DOHH2 (cell line): ENCODE measurements around the gene C16orf90.

Experiments used
- H3F3A ChIP-seq: fragments of 200-600 bp; sonication (generic), shearing (Covaris generic); 2 replicates; pipeline ENCODE4 v1.6.0; 2016; ENCODE audit warnings: antibody characterized with exemption, mild to moderate bottlenecking; ENCODE audit not compliant: control insufficient read depth, insufficient read depth
- H3K27ac ChIP-seq: fragments of 200-600 bp; sonication (generic); 2 replicates; pipeline ENCODE4 v1.5.1; 2014; ENCODE audit warnings: low read depth, mild to moderate bottlenecking, low read length, moderate library complexity
- H3K27me3 ChIP-seq: fragments of 200-600 bp; sonication (generic); 2 replicates; pipeline ENCODE4 v1.6.1; 2014; ENCODE audit warnings: mild to moderate bottlenecking, low read length, mixed read lengths; ENCODE audit not compliant: control insufficient read depth
- H3K36me3 ChIP-seq: fragments of 200-600 bp; sonication (generic); 2 replicates; pipeline ENCODE4 v1.6.1; 2014; ENCODE audit warnings: mild to moderate bottlenecking, low read length, moderate library complexity, mixed read lengths; ENCODE audit not compliant: control insufficient read depth
- H3K4me1 ChIP-seq: fragments of 200-600 bp; sonication (generic); 2 replicates; pipeline ENCODE4 v1.6.1; 2014; ENCODE audit warnings: mild to moderate bottlenecking, low read length, mixed read lengths; ENCODE audit not compliant: control insufficient read depth
- H3K4me2 ChIP-seq: fragments of 200-600 bp; sonication (generic); 2 replicates; pipeline ENCODE4 v1.6.0; 2014; ENCODE audit warnings: mild to moderate bottlenecking, low read length, moderate library complexity
- H3K4me3 ChIP-seq: fragments of 200-600 bp; sonication (generic); 2 replicates; pipeline ENCODE4 v1.5.1; 2014; ENCODE audit warnings: mild to moderate bottlenecking, low read length, mixed read lengths
- H3K79me2 ChIP-seq: fragments of 200-600 bp; sonication (generic); 2 replicates; pipeline ENCODE4 v1.6.1; 2014; ENCODE audit warnings: mild to moderate bottlenecking, low read length, mixed read lengths; ENCODE audit not compliant: control insufficient read depth
- H3K9me2 ChIP-seq: fragments of 200-600 bp; sonication (generic); replicated peaks from 2 replicates; pipeline ENCODE4 v1.6.1; 2014; ENCODE audit warnings: mild to moderate bottlenecking, low read length, mixed read lengths; ENCODE audit not compliant: control insufficient read depth
- H3K9me3 ChIP-seq: fragments of 200-600 bp; sonication (generic); 2 replicates; pipeline ENCODE4 v1.6.1; 2014; ENCODE audit warnings: antibody characterized with exemption, low read length, mixed read lengths; ENCODE audit not compliant: control insufficient read depth, insufficient read depth
- H4K20me1 ChIP-seq: fragments of 200-600 bp; sonication (generic); 2 replicates; pipeline ENCODE4 v1.6.0; 2014; ENCODE audit warnings: low read depth, mild to moderate bottlenecking, antibody characterized with exemption, low read length, moderate library complexity; ENCODE audit not compliant: control insufficient read depth, insufficient read depth
- CTCF ChIP-seq: fragments of 200-600 bp; sonication (generic); IDR thresholded peaks from one replicate; pipeline ENCODE4 v1.5.1; 2014; ENCODE audit warnings: antibody characterized with exemption, mild to moderate bottlenecking, low read depth, low read length; ENCODE audit not compliant: poor library complexity, severe bottlenecking
- EZH2phosphoT487 ChIP-seq: fragments of 200-600 bp; sonication (generic); IDR thresholded peaks from 2 replicates; pipeline ENCODE4 v1.6.1; 2017; ENCODE audit warnings: borderline replicate concordance, mild to moderate bottlenecking, antibody characterized with exemption, low read length, moderate library complexity, mixed read lengths

C16orf90 gene

GRCh38 chr16:3514621-3515020 is 19.3 kb upstream of the C16orf90 start:
- Histone ChIP-seq H3K36me3 (peaks cover 14% of the 10 kb centered on the region), H4K20me1 (no peaks in the 10 kb centered on the region), H3K27me3 (no peaks in the 10 kb centered on the region), H3K27ac (no peak overlapping the region), H3K4me1 (no peaks in the 10 kb centered on the region), H3K4me2 (no peak overlapping the region), H3K79me2 (no peaks in the 10 kb centered on the region), H3K9me2 (no peaks in the 10 kb centered on the region), H3K9me3 (no peaks in the 10 kb centered on the region), H3F3A (no peaks in the 10 kb centered on the region), H3K4me3 (no peak overlapping the region)
- TF ChIP-seq CTCF (no peak), EZH2phosphoT487 (no peak)

- peaks cover 14% of the 10 kb centered on the region for H3K36me3 ChIP-seq
Observed at GRCh38 chr16:3513892-3514583, 18.7 kb upstream of the C16orf90 start.

GRCh38 chr16:3511286-3512180 is 16.2 kb upstream of the C16orf90 start:
- H3K27ac ChIP-seq: no peak overlapping the region
- no peaks in the 10 kb centered on the region for H3K79me2 ChIP-seq
- no peak overlapping the region for H3K4me2 ChIP-seq
- peaks cover 19% of the 10 kb centered on the region for H3K36me3 ChIP-seq
- H3K27me3 ChIP-seq: no peaks in the 10 kb centered on the region
- no peaks in the 10 kb centered on the region for H3K9me2 ChIP-seq
- no peaks in the 10 kb centered on the region for H3K4me1 ChIP-seq
- H4K20me1 ChIP-seq: no peaks in the 10 kb centered on the region
- no peak for TF ChIP-seq CTCF
- TF ChIP-seq EZH2phosphoT487: no peak
- no peaks in the 10 kb centered on the region for H3F3A ChIP-seq
- H3K4me3 ChIP-seq: no peak overlapping the region
- H3K9me3 ChIP-seq: no peaks in the 10 kb centered on the region

More at GRCh38 chr16:3513892-3514583, 18.7 kb upstream of the C16orf90 start:
- Histone ChIP-seq H3K4me2 (no peak overlapping the region), H3K27ac (no peak overlapping the region), H3F3A (no peaks in the 10 kb centered on the region), H4K20me1 (no peaks in the 10 kb centered on the region), H3K4me3 (no peak overlapping the region), H3K9me2 (no peaks in the 10 kb centered on the region), H3K79me2 (no peaks in the 10 kb centered on the region), H3K9me3 (no peaks in the 10 kb centered on the region), H3K4me1 (no peaks in the 10 kb centered on the region), H3K27me3 (no peaks in the 10 kb centered on the region)
- no peak for TF ChIP-seq EZH2phosphoT487

- no peaks in the 10 kb centered on the region for H3K4me1 ChIP-seq
- no peak overlapping the region for H3K27ac ChIP-seq
- no peaks in the 10 kb centered on the region for H3F3A ChIP-seq
- H3K9me2 ChIP-seq: no peaks in the 10 kb centered on the region
- H3K4me3 ChIP-seq: no peak overlapping the region
- H3K9me3 ChIP-seq: no peaks in the 10 kb centered on the region
- no peaks in the 10 kb centered on the region for H3K79me2 ChIP-seq
- no peak for TF ChIP-seq EZH2phosphoT487
- no peak for TF ChIP-seq CTCF
- H3K4me2 ChIP-seq: no peak overlapping the region
- H4K20me1 ChIP-seq: no peaks in the 10 kb centered on the region
- no peaks in the 10 kb centered on the region for H3K27me3 ChIP-seq
- peaks cover 16% of the 10 kb centered on the region for H3K36me3 ChIP-seq
Observed at GRCh38 chr16:3510416-3510815, 15.1 kb upstream of the C16orf90 start.
